Lower leg skin (tissue), 4 donors: Measurements from ENCODE around the gene GARIN3. TPM values are rescaled to one million over a fixed set of nuclear protein-coding genes. Genes with fewer than 3 reads are reported as not detected.

Source experiments
- DNase-seq, 2 donors: peaks; one replicate each; pipeline ENCODE4 v3.0.0-alpha.2; 2019; ENCODE audit warnings: low spot score in 2 of 2
- H3K4me3 ChIP-seq: fragments of 200-600 bp; sonication (generic); 2 replicates; pipeline ENCODE4 v1.5.1; 2017; ENCODE audit warnings: mild to moderate bottlenecking, low read depth; ENCODE audit not compliant: poor library complexity, severe bottlenecking
- CTCF ChIP-seq, 3 donors: fragments of 450-650 bp; IDR thresholded peaks; one replicate each; pipeline ENCODE4 v1.5.1; 2016; ENCODE audit warnings: antibody characterized with exemption in 3 of 3, mild to moderate bottlenecking in 3 of 3, moderate library complexity in 2 of 3
- POLR2A ChIP-seq, 2 donors: fragments of 450-650 bp; IDR thresholded peaks; one replicate each; pipeline ENCODE4 v1.6.1; 2016 to 2017; ENCODE audit warnings: antibody characterized with exemption in 2 of 2, mild to moderate bottlenecking in 1 of 2, moderate library complexity in 1 of 2
- WGBS, 2 donors: methylation state at CpG; one replicate each; pipeline ENCODE4 v1.1.5; 2018; 5-methylcytosine and 5-hydroxymethylcytosine counted together
- intact Hi-C: fragments of 100-400 bp; cut with DNase I; formaldehyde crosslinking; loops from one replicate; pipeline ENCODE4 v1.15.0; 2023; ENCODE audit warnings: low total_unique reads
- total RNA-seq, 4 donors: library from RNA; depleted of rRNA; stranded (reverse); fragments of >200 nt; gene quantifications; one replicate each; pipeline ENCODE4 v1.1.0, GENCODE V29; 2016

The GARIN3 gene
- not detected for total RNA-seq

- no peak within 1 kb of the TSS for H3K4me3 ChIP-seq
- 85 to 86% methylated on average over 7 of the region's 7 CpGs for WGBS, 2 donors
- no peak for TF ChIP-seq POLR2A (IDR thresholded peaks at IDR 0.05)
- no peak for TF ChIP-seq CTCF (IDR thresholded peaks at IDR 0.05)
- DNase-seq: peak in 1 of 2 donors; percentile 26
- intact Hi-C loops: no loop called here
These were observed at the start of gene GARIN3 for GRCh38 chr5:157166214-157167213. GARIN3 (minus strand) TSS chr5:157166264; CDS start chr5:157166168, 96 bp downstream.

GRCh38 chr5:157215514-157216167 is 49.6 kb upstream of the GARIN3 start:
- intact Hi-C loops: no loop called here
- 70 to 78% methylated on average over 5 of the region's 5 CpGs for WGBS, 2 donors
- DNase-seq: no peak
- TF ChIP-seq CTCF (IDR thresholded peaks at IDR 0.05) (no peak), POLR2A (IDR thresholded peaks at IDR 0.05) (no peak)
- no peak overlapping the region for H3K4me3 ChIP-seq

GRCh38 chr5:157214861-157215513 is 48.9 kb upstream of the GARIN3 start:
- no peak overlapping the region for H3K4me3 ChIP-seq
- no peak for DNase-seq
- TF ChIP-seq CTCF (IDR thresholded peaks at IDR 0.05) (no peak), POLR2A (IDR thresholded peaks at IDR 0.05) (no peak)
- WGBS, 2 donors: 85 to 90% methylated on average over 10 of the region's 10 CpGs
- intact Hi-C loops: no loop called here

GRCh38 chr5:157214415-157214814 is 48.4 kb upstream of the GARIN3 start:
- intact Hi-C loops: no loop called here
- no peak overlapping the region for H3K4me3 ChIP-seq
- DNase-seq: no peak
- TF ChIP-seq CTCF (IDR thresholded peaks at IDR 0.05) (no peak), POLR2A (IDR thresholded peaks at IDR 0.05) (no peak)

GRCh38 chr5:157213527-157214243 is 47.6 kb upstream of the GARIN3 start:
- DNase-seq: no peak
- WGBS, 2 donors: 86 to 88% methylated on average over 7 of the region's 7 CpGs
- no peak for TF ChIP-seq POLR2A (IDR thresholded peaks at IDR 0.05)
- no peak for TF ChIP-seq CTCF (IDR thresholded peaks at IDR 0.05)
- intact Hi-C loops: no loop called here
- H3K4me3 ChIP-seq: no peak overlapping the region
